OCI-LY1 (cell line): Measurements from ENCODE around the gene SLC35F6.

Experiments
- H2AFZ ChIP-seq: fragments of 200-600 bp; sonication (generic), shearing (Covaris generic); 2 replicates; pipeline ENCODE4 v1.6.0; 2014; ENCODE audit warnings: antibody characterized with exemption, mild to moderate bottlenecking, low read length
- H3F3A ChIP-seq: fragments of 200-600 bp; sonication (generic), shearing (Covaris generic); 2 replicates; pipeline ENCODE4 v1.6.0; 2014; ENCODE audit warnings: mild to moderate bottlenecking, antibody characterized with exemption, low read length, moderate library complexity; ENCODE audit not compliant: insufficient read depth
- H3K27ac ChIP-seq: fragments of 200-600 bp; sonication (generic); 2 replicates; pipeline ENCODE4 v1.5.1; 2014; ENCODE audit warnings: low read length, mixed run types, mild to moderate bottlenecking, low read depth; ENCODE audit not compliant: poor library complexity, severe bottlenecking
- H3K27me3 ChIP-seq: fragments of 200-600 bp; sonication (generic); 2 replicates; pipeline ENCODE4 v1.6.0; 2014; ENCODE audit warnings: antibody characterized with exemption, mild to moderate bottlenecking, low read length, moderate library complexity; ENCODE audit not compliant: insufficient read depth
- H3K36me3 ChIP-seq: fragments of 200-600 bp; sonication (generic); 2 replicates; pipeline ENCODE4 v1.6.1; 2014; ENCODE audit warnings: mild to moderate bottlenecking, antibody characterized with exemption, low read length, moderate library complexity, mixed read lengths; ENCODE audit not compliant: insufficient read depth
- H3K4me1 ChIP-seq: fragments of 200-600 bp; sonication (generic); 2 replicates; pipeline ENCODE4 v1.5.1; 2014; ENCODE audit warnings: mild to moderate bottlenecking, low read length, moderate library complexity; ENCODE audit not compliant: insufficient read depth, severe bottlenecking
- H3K4me2 ChIP-seq: fragments of 200-600 bp; sonication (generic), shearing (Covaris generic); 2 replicates; pipeline ENCODE4 v1.6.1; 2014; ENCODE audit warnings: low read length
- H3K4me3 ChIP-seq: fragments of 200-600 bp; sonication (generic); 2 replicates; pipeline ENCODE4 v1.5.1; 2014; ENCODE audit warnings: low read length, low read depth, mild to moderate bottlenecking, mixed read lengths; ENCODE audit not compliant: poor library complexity, severe bottlenecking
- H3K79me2 ChIP-seq: fragments of 200-600 bp; shearing (Covaris generic); 2 replicates; pipeline ENCODE4 v1.6.1; 2016; ENCODE audit warnings: mixed run types, low read length, mixed read lengths; ENCODE audit not compliant: insufficient read depth
- H3K9ac ChIP-seq: fragments of 200-600 bp; sonication (generic), shearing (Covaris generic); 2 replicates; pipeline ENCODE4 v1.6.1; 2014; ENCODE audit warnings: mild to moderate bottlenecking, low read length, mixed read lengths
- H3K9me2 ChIP-seq: fragments of 200-600 bp; sonication (generic), shearing (Covaris generic); 2 replicates; pipeline ENCODE4 v1.6.1; 2014; ENCODE audit warnings: low read depth, mild to moderate bottlenecking, low read length, mixed read lengths
- H3K9me3 ChIP-seq: fragments of 200-600 bp; shearing (Covaris generic); 2 replicates; pipeline ENCODE4 v1.6.1; 2014; ENCODE audit warnings: low read length, mixed read lengths
- H4K20me1 ChIP-seq: fragments of 200-600 bp; sonication (generic), shearing (Covaris generic); 2 replicates; pipeline ENCODE4 v1.6.0; 2016; ENCODE audit warnings: mild to moderate bottlenecking, low read length; ENCODE audit not compliant: insufficient read depth
- EZH2 ChIP-seq: fragments of 200-600 bp; sonication (generic), shearing (Covaris generic); IDR thresholded peaks from 2 replicates; pipeline ENCODE4 v1.8.0; 2017; ENCODE audit warnings: borderline replicate concordance, mixed run types, mild to moderate bottlenecking, antibody characterized with exemption, low read length, moderate library complexity, mixed read lengths
- TF ChIP-seq, protein P1 (sequence below): fragments of 200-600 bp; sonication (generic), shearing (Covaris generic); IDR thresholded peaks from 2 replicates; pipeline ENCODE4 v1.5.1; 2017; ENCODE audit warnings: mild to moderate bottlenecking, antibody characterized with exemption, low read length, moderate library complexity, mixed read lengths

The SLC35F6 gene, protein sequence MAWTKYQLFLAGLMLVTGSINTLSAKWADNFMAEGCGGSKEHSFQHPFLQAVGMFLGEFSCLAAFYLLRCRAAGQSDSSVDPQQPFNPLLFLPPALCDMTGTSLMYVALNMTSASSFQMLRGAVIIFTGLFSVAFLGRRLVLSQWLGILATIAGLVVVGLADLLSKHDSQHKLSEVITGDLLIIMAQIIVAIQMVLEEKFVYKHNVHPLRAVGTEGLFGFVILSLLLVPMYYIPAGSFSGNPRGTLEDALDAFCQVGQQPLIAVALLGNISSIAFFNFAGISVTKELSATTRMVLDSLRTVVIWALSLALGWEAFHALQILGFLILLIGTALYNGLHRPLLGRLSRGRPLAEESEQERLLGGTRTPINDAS

DNA sequence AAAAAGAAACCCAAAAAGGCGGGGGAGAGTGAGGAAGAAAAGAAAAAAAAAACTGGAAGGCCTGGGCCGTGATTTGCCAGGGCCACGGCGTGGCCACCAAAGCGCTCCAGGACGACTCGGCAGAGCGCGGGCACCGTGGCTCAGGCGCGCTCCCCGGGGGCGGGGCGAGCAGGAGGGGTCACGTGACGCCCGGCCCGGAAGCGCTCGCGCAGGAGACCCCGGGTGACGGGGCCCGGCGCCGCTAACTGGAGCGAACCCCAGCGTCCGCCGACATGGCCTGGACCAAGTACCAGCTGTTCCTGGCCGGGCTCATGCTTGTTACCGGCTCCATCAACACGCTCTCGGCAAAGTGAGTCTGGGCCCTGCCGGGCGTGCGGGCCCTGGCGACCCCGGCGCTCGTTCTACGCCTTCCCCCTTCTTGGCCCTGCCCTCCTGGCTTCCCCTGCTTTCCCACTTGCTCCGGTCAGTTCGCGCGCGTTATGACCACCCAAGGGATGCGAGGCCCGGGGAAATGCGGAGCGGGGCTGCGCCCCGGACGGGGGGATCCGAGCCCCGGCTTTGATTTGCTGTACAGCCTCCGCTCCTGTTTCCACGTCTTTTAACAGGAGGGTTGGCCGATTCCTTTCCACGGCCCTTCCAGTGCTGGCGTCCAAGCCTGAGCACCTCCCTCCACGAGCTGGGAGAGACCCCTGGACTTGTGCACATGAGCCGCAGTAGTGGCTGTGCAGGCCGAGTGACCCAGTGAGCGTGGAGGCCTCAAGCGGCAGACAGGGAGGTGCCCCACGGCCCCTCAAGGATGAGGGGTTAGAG is at the start of gene SLC35F6:
Gene SLC35F6 (plus strand): TSS at position 207 of the 810 bp plus-strand sequence. CDS start 66 bp downstream, at position 273.
- Histone ChIP-seq H3F3A (no peaks in the 10 kb centered on the region), H3K4me2 (peak within 1 kb of the TSS; percentile 92), H3K9ac (peak within 1 kb of the TSS; percentile 85), H4K20me1 (no peaks in the 10 kb centered on the region), H3K9me2 (no peaks in the 10 kb centered on the region), H3K27ac (no peak within 1 kb of the TSS), H3K4me1 (peaks cover 20% of the 10 kb centered on the region), H3K79me2 (no peaks in the 10 kb centered on the region), H3K9me3 (no peaks in the 10 kb centered on the region), H3K36me3 (no peaks in the 10 kb centered on the region), H3K27me3 (peaks cover 5% of the 10 kb centered on the region; the same call in 1 of the 2 replicates), H2AFZ (no peak within 1 kb of the TSS), H3K4me3 (peak within 1 kb of the TSS; percentile 92)
- TF ChIP-seq EZH2 = no peak
- TF ChIP-seq, protein P1, sequence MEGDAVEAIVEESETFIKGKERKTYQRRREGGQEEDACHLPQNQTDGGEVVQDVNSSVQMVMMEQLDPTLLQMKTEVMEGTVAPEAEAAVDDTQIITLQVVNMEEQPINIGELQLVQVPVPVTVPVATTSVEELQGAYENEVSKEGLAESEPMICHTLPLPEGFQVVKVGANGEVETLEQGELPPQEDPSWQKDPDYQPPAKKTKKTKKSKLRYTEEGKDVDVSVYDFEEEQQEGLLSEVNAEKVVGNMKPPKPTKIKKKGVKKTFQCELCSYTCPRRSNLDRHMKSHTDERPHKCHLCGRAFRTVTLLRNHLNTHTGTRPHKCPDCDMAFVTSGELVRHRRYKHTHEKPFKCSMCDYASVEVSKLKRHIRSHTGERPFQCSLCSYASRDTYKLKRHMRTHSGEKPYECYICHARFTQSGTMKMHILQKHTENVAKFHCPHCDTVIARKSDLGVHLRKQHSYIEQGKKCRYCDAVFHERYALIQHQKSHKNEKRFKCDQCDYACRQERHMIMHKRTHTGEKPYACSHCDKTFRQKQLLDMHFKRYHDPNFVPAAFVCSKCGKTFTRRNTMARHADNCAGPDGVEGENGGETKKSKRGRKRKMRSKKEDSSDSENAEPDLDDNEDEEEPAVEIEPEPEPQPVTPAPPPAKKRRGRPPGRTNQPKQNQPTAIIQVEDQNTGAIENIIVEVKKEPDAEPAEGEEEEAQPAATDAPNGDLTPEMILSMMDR = 0 out of 2 replicates have a peak, but pooled peaks have one; percentile 10

DNA sequence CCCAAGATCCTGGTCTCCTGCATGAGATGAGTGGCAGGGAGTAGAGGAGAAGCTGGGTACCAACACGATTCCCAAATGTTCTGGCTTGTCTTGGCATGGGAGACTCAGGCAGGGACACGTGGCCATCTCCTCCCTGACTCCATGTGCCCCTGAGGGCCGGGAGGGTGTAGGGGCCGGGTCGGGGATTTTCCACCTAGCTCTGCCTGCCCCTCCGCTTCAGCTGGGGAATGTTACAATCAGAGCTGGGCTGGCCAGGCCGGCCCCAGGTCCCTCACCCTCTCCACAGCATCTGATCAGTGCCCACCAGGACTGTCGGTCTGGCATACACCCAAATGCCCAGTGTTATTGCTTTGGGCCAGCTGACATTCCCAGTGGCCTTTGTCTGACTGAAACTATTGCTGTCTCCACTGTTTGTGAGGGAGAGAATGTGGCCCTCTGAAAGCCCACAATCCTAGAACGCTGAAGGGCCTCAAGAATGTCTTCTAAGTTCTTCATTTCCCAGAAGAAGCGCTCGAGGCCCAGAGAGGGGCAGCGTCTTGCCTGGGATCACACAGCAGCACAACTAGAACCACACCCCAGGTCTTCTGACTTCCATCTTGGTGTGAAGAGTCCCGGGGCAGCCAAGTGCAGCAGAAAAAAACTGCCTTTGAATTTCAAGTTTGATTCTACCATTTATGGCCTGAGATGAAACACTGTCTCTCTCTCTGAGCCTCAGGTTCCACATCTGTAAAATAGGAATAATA is 48.4 kb upstream of the SLC35F6 start:
- TF ChIP-seq EZH2 = no peak
- TF ChIP-seq, protein P1 = no peak
- H3K9me3 ChIP-seq = no peaks in the 10 kb centered on the region
- H3K4me2 ChIP-seq = no peak overlapping the region
- H3K9me2 ChIP-seq = no peaks in the 10 kb centered on the region
- H3K27ac ChIP-seq = no peak overlapping the region
- H3K4me3 ChIP-seq = no peak overlapping the region
- H3K9ac ChIP-seq = no peak overlapping the region
- 0 out of 2 replicates have a peak, but pooled peaks cover 5% of the 10 kb centered on the region for H3K27me3 ChIP-seq
- no peaks in the 10 kb centered on the region for H3K36me3 ChIP-seq
- H3K4me1 ChIP-seq = no peaks in the 10 kb centered on the region
- H4K20me1 ChIP-seq = no peaks in the 10 kb centered on the region
- H3F3A ChIP-seq = no peaks in the 10 kb centered on the region
- no peak overlapping the region for H2AFZ ChIP-seq
- H3K79me2 ChIP-seq = no peaks in the 10 kb centered on the region

DNA sequence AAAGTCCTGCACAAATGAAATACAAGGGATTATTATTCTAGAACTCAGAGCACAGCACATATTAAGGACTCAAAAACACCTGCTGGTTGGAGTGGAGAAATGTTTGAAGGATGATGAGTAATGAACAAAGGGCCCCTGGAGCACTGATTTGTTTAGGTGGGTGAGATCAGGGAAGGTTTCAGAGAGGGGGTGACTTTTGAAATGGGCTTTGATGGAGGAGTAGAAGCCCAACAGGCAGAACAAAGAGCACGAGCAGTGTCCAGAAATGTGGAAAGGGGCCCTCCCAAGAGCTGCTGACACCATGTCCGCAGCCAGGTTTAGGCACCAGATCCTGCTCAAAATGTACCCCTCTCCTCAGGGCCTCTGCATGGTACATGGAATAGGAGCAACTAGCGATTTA is 47.7 kb upstream of the SLC35F6 start:
- H3K4me2 ChIP-seq = no peak overlapping the region
- H4K20me1 ChIP-seq = no peaks in the 10 kb centered on the region
- no peak overlapping the region for H2AFZ ChIP-seq
- TF ChIP-seq, protein P1 = no peak
- no peak for TF ChIP-seq EZH2
- H3F3A ChIP-seq = no peaks in the 10 kb centered on the region
- H3K9me2 ChIP-seq = no peaks in the 10 kb centered on the region
- H3K9me3 ChIP-seq = no peaks in the 10 kb centered on the region
- 0 out of 2 replicates have a peak, but pooled peaks cover 5% of the 10 kb centered on the region for H3K27me3 ChIP-seq
- H3K79me2 ChIP-seq = no peaks in the 10 kb centered on the region
- no peak overlapping the region for H3K27ac ChIP-seq
- H3K36me3 ChIP-seq = no peaks in the 10 kb centered on the region
- no peak overlapping the region for H3K9ac ChIP-seq
- H3K4me1 ChIP-seq = no peaks in the 10 kb centered on the region
- no peak overlapping the region for H3K4me3 ChIP-seq
